ENCODE results near the gene ZNF277. TPM values are rescaled to one million over a fixed set of nuclear protein-coding genes. Genes with fewer than 3 reads are reported as not detected.

Gene ZNF277
- total and polyA plus RNA-seq, 4 donors: 7.8 to 23.5 (median 14.5) TPM

GRCh38 chr7:112383671-112384417 lies 177.3 kb downstream of the ZNF277 start:
- Histone ChIP-seq H3K27me3 (ENCODE audit: control insufficient read depth in 4 of 4, insufficient read depth in 4 of 4, low read length in 3 of 4) (no peaks in the 10 kb centered on the region), H3K9ac (ENCODE audit: low read depth in 1 of 2, low read length in 2 of 2) (no peak overlapping the region)

GRCh38 chr7:112385516-112385915 lies 179.0 kb downstream of the ZNF277 start:
- no peaks in the 10 kb centered on the region for H3K27me3 ChIP-seq (ENCODE audit: control insufficient read depth in 4 of 4, insufficient read depth in 4 of 4, low read length in 3 of 4)
- no peak overlapping the region for H3K9ac ChIP-seq (ENCODE audit: low read depth in 1 of 2, low read length in 2 of 2)
- no peak for DNase-seq (ENCODE audit: low spot score)
- no peak overlapping the region for H3K27ac ChIP-seq (ENCODE audit: low read depth in 1 of 2, low read length in 2 of 2)
- no peaks in the 10 kb centered on the region for H3K9me3 ChIP-seq (ENCODE audit: control insufficient read depth in 4 of 4, low read length in 3 of 4)
- H3K4me3 ChIP-seq (ENCODE audit: low read depth in 1 of 3, low read length in 3 of 3): no peak overlapping the region
- no peak for TF ChIP-seq TAF1 (conservative IDR thresholded peaks at IDR 0.05)
- TF ChIP-seq EGR1 (IDR thresholded peaks at IDR 0.05; ENCODE audit: low read depth in 2 of 2): no peak
- no peaks in the 10 kb centered on the region for H3K36me3 ChIP-seq (ENCODE audit: control insufficient read depth in 4 of 4, insufficient read depth in 3 of 4, low read depth in 1 of 4, low read length in 3 of 4)
- no peaks in the 10 kb centered on the region for H3K4me1 ChIP-seq (ENCODE audit: control insufficient read depth in 4 of 4, insufficient read depth in 4 of 4, low read length in 3 of 4)
- WGBS: 91% methylated on average over 3 of the region's 3 CpGs

More at GRCh38 chr7:112383671-112384417, 177.3 kb downstream of the ZNF277 start:
- H3K36me3 ChIP-seq (ENCODE audit: control insufficient read depth in 4 of 4, insufficient read depth in 3 of 4, low read depth in 1 of 4, low read length in 3 of 4): no peaks in the 10 kb centered on the region
- 85% methylated on average over 11 of the region's 11 CpGs for WGBS
- DNase-seq (ENCODE audit: low spot score): no peak
- H3K4me3 ChIP-seq (ENCODE audit: low read depth in 1 of 3, low read length in 3 of 3): no peak overlapping the region
- no peaks in the 10 kb centered on the region for H3K9me3 ChIP-seq (ENCODE audit: control insufficient read depth in 4 of 4, low read length in 3 of 4)
- no peaks in the 10 kb centered on the region for H3K4me1 ChIP-seq (ENCODE audit: control insufficient read depth in 4 of 4, insufficient read depth in 4 of 4, low read length in 3 of 4)
- no peak overlapping the region for H3K27ac ChIP-seq (ENCODE audit: low read depth in 1 of 2, low read length in 2 of 2)
- TF ChIP-seq CTCF (IDR thresholded peaks at IDR 0.05; ENCODE audit: low read depth, low read length, missing input control) (peak; percentile 2), RXRA (IDR thresholded peaks at IDR 0.05) (no peak), RAD21 (IDR thresholded peaks at IDR 0.05) (peak in 1 of 2 donors; percentile 38)

GRCh38 chr7:112386619-112387018 lies 180.1 kb downstream of the ZNF277 start:
- DNase-seq (ENCODE audit: low spot score): no peak
- Histone ChIP-seq H3K27ac (ENCODE audit: low read depth in 1 of 2, low read length in 2 of 2) (no peak overlapping the region), H3K4me3 (ENCODE audit: low read depth in 1 of 3, low read length in 3 of 3) (no peak overlapping the region), H3K4me1 (ENCODE audit: control insufficient read depth in 4 of 4, insufficient read depth in 4 of 4, low read length in 3 of 4) (peaks cover 0 to 3% (median 0%) of the 10 kb centered on the region in 4 donors), H3K27me3 (ENCODE audit: control insufficient read depth in 4 of 4, insufficient read depth in 4 of 4, low read length in 3 of 4) (no peaks in the 10 kb centered on the region), H3K36me3 (ENCODE audit: control insufficient read depth in 4 of 4, insufficient read depth in 3 of 4, low read depth in 1 of 4, low read length in 3 of 4) (no peaks in the 10 kb centered on the region), H3K9ac (ENCODE audit: low read depth in 1 of 2, low read length in 2 of 2) (no peak overlapping the region), H3K9me3 (ENCODE audit: control insufficient read depth in 4 of 4, low read length in 3 of 4) (no peaks in the 10 kb centered on the region)
- WGBS: 95% methylated on average over 1 of the region's 1 CpG
- TF ChIP-seq FOXA2 (IDR thresholded peaks at IDR 0.05) (no peak), CTCF (IDR thresholded peaks at IDR 0.05; ENCODE audit: low read depth, low read length, missing input control) (no peak), REST (IDR thresholded peaks at IDR 0.05) (no peak), TAF1 (conservative IDR thresholded peaks at IDR 0.05) (no peak), HNF4G (IDR thresholded peaks at IDR 0.05) (no peak), EGR1 (IDR thresholded peaks at IDR 0.05; ENCODE audit: low read depth in 2 of 2) (no peak), RAD21 (IDR thresholded peaks at IDR 0.05) (no peak), RXRA (IDR thresholded peaks at IDR 0.05) (no peak), ATF3 (IDR thresholded peaks at IDR 0.05) (no peak), NR2F2 (IDR thresholded peaks at IDR 0.05) (no peak), SP1 (IDR thresholded peaks at IDR 0.05) (no peak), ZBTB33 (IDR thresholded peaks at IDR 0.05) (no peak), MAX (IDR thresholded peaks at IDR 0.05) (no peak), FOXA1 (IDR thresholded peaks at IDR 0.05) (no peak), HNF4A (conservative IDR thresholded peaks at IDR 0.05) (no peak), GABPA (IDR thresholded peaks at IDR 0.05 in 1 of 2, conservative IDR thresholded peaks at IDR 0.05 in 1 of 2) (no peak), JUND (IDR thresholded peaks at IDR 0.05) (no peak)
